Bronchial smooth muscle cell (primary cell): ENCODE results near the gene TYROBP. TPM values are rescaled to one million over a fixed set of nuclear protein-coding genes. Genes with fewer than 3 reads are reported as not detected.

Source experiments
- total RNA-seq: library from RNA; depleted of rRNA; stranded (reverse); fragments of >200 nt; gene quantifications from 2 replicates; pipeline ENCODE4 v1.2.1, GENCODE V29; 2014

TYROBP gene
- total RNA-seq = not detected in 2 replicates

GRCh38 chr19:35908010-35908441 lies at the start of gene TYROBP:
TSS of gene TYROBP (minus strand) at chr19:35908295. CDS start at chr19:35908228, 67 bp downstream.

GRCh38 chr19:35935911-35936737 lies 28.0 kb upstream of the TYROBP start, which contains the start of gene LRFN3:
TSS of gene LRFN3 (plus strand) at chr19:35936374. CDS start at chr19:35939426, 3,052 bp downstream.

GRCh38 chr19:35901854-35902661 lies 6.0 kb downstream of the TYROBP start, which contains the start of gene HCST:
TSS of gene HCST (plus strand) at chr19:35902529. CDS start at chr19:35902594, 65 bp downstream.

DNA sequence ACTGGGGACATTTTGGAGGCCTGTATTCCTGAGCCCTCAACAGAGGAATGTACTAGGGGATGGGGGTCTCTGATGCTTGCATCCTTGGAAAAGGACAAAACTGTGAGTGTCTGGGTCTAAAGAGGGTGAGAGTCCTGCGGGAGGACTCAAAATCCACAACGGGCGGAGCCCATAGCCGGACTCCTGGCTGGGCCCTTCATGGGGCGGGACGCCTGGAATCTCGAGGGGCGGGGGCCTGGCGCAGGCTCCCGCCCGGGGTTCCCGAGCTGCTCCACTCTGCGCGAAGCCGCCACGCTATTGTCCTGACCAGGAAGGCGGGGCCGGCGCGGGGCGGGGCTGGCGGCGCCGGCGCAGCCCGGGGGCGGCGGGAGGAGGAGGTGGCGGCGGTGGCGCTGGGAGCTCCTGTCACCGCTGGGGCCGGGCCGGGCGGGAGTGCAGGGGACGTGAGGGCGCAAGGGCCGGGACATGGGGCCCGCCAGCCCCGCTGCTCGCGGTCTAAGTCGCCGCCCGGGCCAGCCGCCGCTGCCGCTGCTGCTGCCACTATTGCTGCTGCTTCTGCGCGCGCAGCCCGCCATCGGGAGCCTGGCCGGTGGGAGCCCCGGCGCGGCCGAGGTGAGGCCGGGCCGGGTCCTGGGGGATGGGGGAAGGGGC lies 39.8 kb downstream of the TYROBP start, which contains the start of gene APLP1:
APLP1 (plus strand) TSS at position 403 of the 651 bp plus-strand sequence; CDS start at position 466, 63 bp downstream.

GRCh38 chr19:35856546-35857149 lies 51.4 kb downstream of the TYROBP start, which contains the start of gene KIRREL2:
TSS of gene KIRREL2 (plus strand) at chr19:35856911. CDS start at chr19:35857120, 209 bp downstream.

Other genes starting within 250 kb of the TYROBP start
- gene UPK1A, start 241.8 kb downstream of the TYROBP start, total RNA-seq = not detected in 2 replicates
- not detected in 2 replicates for gene ZBTB32, start 203.7 kb downstream of the TYROBP start, total RNA-seq
- gene KMT2B, start 190.3 kb downstream of the TYROBP start, total RNA-seq = 2.7 and 6.8 TPM in 2 replicates
- 0.32 and 0.77 TPM in 2 replicates for gene IGFLR1, start 165.8 kb downstream of the TYROBP start, total RNA-seq
- 10.7 and 10.9 TPM in 2 replicates for gene U2AF1L4, start 162.9 kb downstream of the TYROBP start, total RNA-seq
- gene PSENEN, start 162.6 kb downstream of the TYROBP start, total RNA-seq = 9.1 and 11.3 TPM in 2 replicates
- 11.2 and 11.8 TPM in 2 replicates for gene LIN37, start 159.7 kb downstream of the TYROBP start, total RNA-seq
- gene HSPB6, start 151.3 kb downstream of the TYROBP start, total RNA-seq = 96.5 and 248 TPM in 2 replicates
- gene PROSER3, start 150.1 kb downstream of the TYROBP start, total RNA-seq = 2.9 and 3.2 TPM in 2 replicates
- gene ARHGAP33, start 132.7 kb downstream of the TYROBP start, total RNA-seq = 5.0 and 7.9 TPM in 2 replicates
- not detected in 2 replicates for gene PRODH2, start 95.5 kb downstream of the TYROBP start, total RNA-seq
- 0.16 TPM in 1 of 2 replicates, not detected in the other for gene NPHS1, start 55.8 kb downstream of the TYROBP start, total RNA-seq
- gene KIRREL2, start 51.4 kb downstream of the TYROBP start, total RNA-seq = 0.09 TPM in 1 of 2 replicates, not detected in the other
- gene APLP1, start 39.7 kb downstream of the TYROBP start, total RNA-seq = 6.0 and 11.0 TPM in 2 replicates
- gene NFKBID, start 7.8 kb downstream of the TYROBP start, total RNA-seq = 2.2 and 4.9 TPM in 2 replicates
- gene HCST, start 5.8 kb downstream of the TYROBP start, total RNA-seq = 2.5 and 3.2 TPM in 2 replicates
- 1.4 and 1.6 TPM in 2 replicates for gene LRFN3, start 28.1 kb upstream of the TYROBP start, total RNA-seq
- gene SDHAF1, start 86.9 kb upstream of the TYROBP start, total RNA-seq = 10.5 and 11.5 TPM in 2 replicates
- gene SYNE4, start 100.5 kb upstream of the TYROBP start, total RNA-seq = 0.16 TPM in 1 of 2 replicates, not detected in the other
- 9.3 and 13.6 TPM in 2 replicates for gene ALKBH6, start 105.9 kb upstream of the TYROBP start, total RNA-seq
- 13.6 and 25.6 TPM in 2 replicates for gene CLIP3, start 124.6 kb upstream of the TYROBP start, total RNA-seq
- 0.94 and 1.7 TPM in 2 replicates for gene THAP8, start 146.0 kb upstream of the TYROBP start, total RNA-seq
- 0.52 and 1.3 TPM in 2 replicates for gene WDR62, start 146.6 kb upstream of the TYROBP start, total RNA-seq
- not detected in 2 replicates for gene OVOL3, start 202.8 kb upstream of the TYROBP start, total RNA-seq
- 98.5 and 125 TPM in 2 replicates for gene POLR2I, start 206.6 kb upstream of the TYROBP start, total RNA-seq
- gene TBCB, start 207.2 kb upstream of the TYROBP start, total RNA-seq = 267 and 275 TPM in 2 replicates
- gene CAPNS1, start 231.8 kb upstream of the TYROBP start, total RNA-seq = 499 and 549 TPM in 2 replicates
- 31.8 and 36.7 TPM in 2 replicates for gene COX7A1, start 244.2 kb upstream of the TYROBP start, total RNA-seq